Suprapubic skin (tissue), 4 donors: ENCODE measurements around the gene DTNB.

Source experiments
- CTCF ChIP-seq, 2 donors: fragments of 200-600 bp in 1 of 2; fragments of 450-650 bp in 1 of 2; sonication (generic) in 1 of 2; IDR thresholded peaks; one replicate each; pipeline ENCODE4 v1.5.1; 2016 to 2019; ENCODE audit warnings: antibody characterized with exemption in 2 of 2, mild to moderate bottlenecking in 1 of 2, moderate library complexity in 1 of 2
- POLR2A ChIP-seq, 2 donors: fragments of 450-650 bp; IDR thresholded peaks; one replicate each; pipeline ENCODE4 v1.6.1; 2017; ENCODE audit warnings: antibody characterized with exemption in 2 of 2, mild to moderate bottlenecking in 2 of 2, moderate library complexity in 2 of 2
- POLR2AphosphoS5 ChIP-seq, 3 donors: sonication (generic); formaldehyde crosslinking; IDR thresholded peaks; one replicate each; pipeline ENCODE4 v1.6.1; 2017; ENCODE audit warnings: antibody characterized with exemption in 3 of 3

- no peak for TF ChIP-seq POLR2A (IDR thresholded peaks at IDR 0.05)
- TF ChIP-seq POLR2AphosphoS5 (IDR thresholded peaks at IDR 0.05), result no peak
- TF ChIP-seq CTCF (IDR thresholded peaks at IDR 0.05), result no peak
Measured at GRCh38 chr2:25722224-25722623, 48.8 kb upstream of the DTNB start.
